ENCODE data around the gene PHKA1.

PHKA1 gene

GRCh38 chrX:72663737-72664136, 50.4 kb downstream of the PHKA1 start:
- TF ChIP-seq TCF12 (IDR thresholded peaks at IDR 0.05; ENCODE audit: low read depth) (no peak), EP300 (IDR thresholded peaks at IDR 0.05; ENCODE audit: borderline replicate concordance) (no peak), TAF1 (IDR thresholded peaks at IDR 0.05; ENCODE audit: low read depth) (no peak), MAX (IDR thresholded peaks at IDR 0.05) (no peak), FOXM1 (IDR thresholded peaks at IDR 0.05; ENCODE audit: borderline replicate concordance, low read depth) (no peak), YY1 (IDR thresholded peaks at IDR 0.05; ENCODE audit: low read depth) (no peak), NFIC (IDR thresholded peaks at IDR 0.05) (no peak), TEAD4 (IDR thresholded peaks at IDR 0.05) (no peak), REST (IDR thresholded peaks at IDR 0.05; ENCODE audit: low read depth) (no peak), EGR1 (IDR thresholded peaks at IDR 0.05) (no peak), USF1 (IDR thresholded peaks at IDR 0.05) (no peak), ZBTB7A (IDR thresholded peaks at IDR 0.05; ENCODE audit: low read depth) (no peak), CEBPB (IDR thresholded peaks at IDR 0.05) (no peak), RAD21 (IDR thresholded peaks at IDR 0.05; ENCODE audit: low read depth) (no peak), CREB1 (IDR thresholded peaks at IDR 0.05; ENCODE audit: low read depth) (no peak)

GRCh38 chrX:72662020-72662747, 51.9 kb downstream of the PHKA1 start:
- TF ChIP-seq EP300 (IDR thresholded peaks at IDR 0.05; ENCODE audit: borderline replicate concordance) = no peak
- TF ChIP-seq RAD21 (IDR thresholded peaks at IDR 0.05; ENCODE audit: low read depth) = no peak
- no peak for TF ChIP-seq TEAD4 (IDR thresholded peaks at IDR 0.05)
- no peak for TF ChIP-seq REST (IDR thresholded peaks at IDR 0.05; ENCODE audit: low read depth)
- no peak for TF ChIP-seq USF1 (IDR thresholded peaks at IDR 0.05)
- TF ChIP-seq CEBPB (IDR thresholded peaks at IDR 0.05) = no peak
- no peak for TF ChIP-seq MAX (IDR thresholded peaks at IDR 0.05)
- no peak for TF ChIP-seq TAF1 (IDR thresholded peaks at IDR 0.05; ENCODE audit: low read depth)
- TF ChIP-seq TCF12 (IDR thresholded peaks at IDR 0.05; ENCODE audit: low read depth) = no peak
- no peak for TF ChIP-seq YY1 (IDR thresholded peaks at IDR 0.05; ENCODE audit: low read depth)
- TF ChIP-seq EGR1 (IDR thresholded peaks at IDR 0.05) = no peak
- TF ChIP-seq CREB1 (IDR thresholded peaks at IDR 0.05; ENCODE audit: low read depth) = no peak
- no peak for TF ChIP-seq ZBTB7A (IDR thresholded peaks at IDR 0.05; ENCODE audit: low read depth)
- TF ChIP-seq FOXM1 (IDR thresholded peaks at IDR 0.05; ENCODE audit: borderline replicate concordance, low read depth) = no peak
- TF ChIP-seq NFIC (IDR thresholded peaks at IDR 0.05) = no peak

- no peak for TF ChIP-seq EGR1 (IDR thresholded peaks at IDR 0.05)
- no peak for TF ChIP-seq CEBPB (IDR thresholded peaks at IDR 0.05)
- TF ChIP-seq REST (IDR thresholded peaks at IDR 0.05; ENCODE audit: low read depth) = no peak
- no peak for TF ChIP-seq NFIC (IDR thresholded peaks at IDR 0.05)
Observed at GRCh38 chrX:72659723-72660122, 54.4 kb downstream of the PHKA1 start.

GRCh38 chrX:72652082-72652481, 62.0 kb downstream of the PHKA1 start:
- TF ChIP-seq CEBPB (IDR thresholded peaks at IDR 0.05) (no peak), REST (IDR thresholded peaks at IDR 0.05; ENCODE audit: low read depth) (no peak), RAD21 (IDR thresholded peaks at IDR 0.05; ENCODE audit: low read depth) (no peak), TEAD4 (IDR thresholded peaks at IDR 0.05) (no peak), EP300 (IDR thresholded peaks at IDR 0.05; ENCODE audit: borderline replicate concordance) (no peak), NFIC (IDR thresholded peaks at IDR 0.05) (no peak), ZBTB7A (IDR thresholded peaks at IDR 0.05; ENCODE audit: low read depth) (no peak), TCF12 (IDR thresholded peaks at IDR 0.05; ENCODE audit: low read depth) (no peak), EGR1 (IDR thresholded peaks at IDR 0.05) (no peak), USF1 (IDR thresholded peaks at IDR 0.05) (no peak), TAF1 (IDR thresholded peaks at IDR 0.05; ENCODE audit: low read depth) (no peak), CREB1 (IDR thresholded peaks at IDR 0.05; ENCODE audit: low read depth) (no peak), FOXM1 (IDR thresholded peaks at IDR 0.05; ENCODE audit: borderline replicate concordance, low read depth) (no peak), MAX (IDR thresholded peaks at IDR 0.05) (no peak), YY1 (IDR thresholded peaks at IDR 0.05; ENCODE audit: low read depth) (no peak)

Measured in Ishikawa (cell line).